ENCODE measurements around the gene C4A. TPM values are rescaled to one million over a fixed set of nuclear protein-coding genes. Genes with fewer than 3 reads are reported as not detected.
A peak's percentile ranks its signal among the peaks of the same experiment; 100 is the strongest.
"Not testable (repeated sequence)": the region's sequence is repeated elsewhere in the genome, so short reads cannot be mapped to it uniquely, and the experiment has no call there.

The C4A gene
- total RNA-seq, 1 donor from 2014 or later = 14.1 TPM

GRCh38 chr6:31971279-31971992, 10.4 kb upstream of the C4A start:
- no peaks in the 10 kb centered on the region for H3K9me3 Mint-ChIP-seq (ENCODE audit: low read depth)
- H3K4me1 Mint-ChIP-seq (ENCODE audit: low read depth) = peaks cover 12% of the 10 kb centered on the region
- no peaks in the 10 kb centered on the region for H3K27me3 Mint-ChIP-seq
- DNase-seq (ENCODE audit: low spot score, unreplicated experiment) = no peak
- H3K4me3 Mint-ChIP-seq (ENCODE audit: low read depth) = peak overlapping the region; percentile 95
- TF ChIP-seq CTCF (IDR thresholded peaks at IDR 0.05; ENCODE audit: unreplicated experiment) = no peak
- H3K36me3 Mint-ChIP-seq (ENCODE audit: insufficient read depth) = peaks cover 21% of the 10 kb centered on the region
- H3K27ac Mint-ChIP-seq = peak overlapping the region; percentile 100

DNA sequence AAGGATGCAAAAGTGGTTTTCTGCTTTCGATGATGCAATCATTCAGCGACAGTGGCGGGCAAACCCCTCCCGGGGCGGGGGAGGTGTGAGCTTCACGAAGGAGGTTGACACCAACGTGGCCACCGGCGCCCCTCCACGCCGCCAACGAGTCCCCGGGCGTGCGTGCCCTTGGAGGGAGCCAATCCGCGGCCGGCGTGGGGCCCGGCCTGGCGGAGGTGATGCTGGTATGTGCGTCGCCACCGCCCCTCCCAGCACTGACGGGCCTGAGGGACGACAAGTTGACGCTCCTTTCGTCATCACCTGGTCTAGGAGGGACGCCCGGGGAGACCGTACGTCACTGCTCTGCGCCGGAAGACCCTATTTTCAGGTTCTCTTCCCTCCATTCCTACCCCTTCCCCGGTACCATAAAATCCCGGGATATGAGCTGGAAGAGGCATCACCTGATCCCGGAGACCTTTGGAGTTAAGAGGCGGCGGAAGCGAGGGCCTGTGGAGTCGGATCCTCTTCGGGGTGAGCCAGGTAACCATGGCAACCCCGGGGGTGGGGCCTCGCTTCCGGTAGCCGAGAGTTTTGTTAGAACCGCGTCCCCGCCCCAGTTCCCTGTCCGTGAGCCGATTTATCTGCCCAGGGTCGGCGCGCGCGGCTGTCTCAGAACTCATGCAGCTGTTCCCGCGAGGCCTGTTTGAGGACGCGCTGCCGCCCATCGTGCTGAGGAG, 9.7 kb upstream of the C4A start, which contains the start of gene DXO:
Gene DXO (minus strand): TSS at position 146 of the 716 bp plus-strand sequence. CDS start 463 bp downstream, outside the sequence.
- Mint-ChIP-seq H3K27ac (peak within 1 kb of the TSS; percentile 100), H3K4me3 (ENCODE audit: low read depth) (peak within 1 kb of the TSS; percentile 95), H3K4me1 (ENCODE audit: low read depth) (peaks cover 12% of the 10 kb centered on the region), H3K27me3 (no peaks in the 10 kb centered on the region), H3K36me3 (ENCODE audit: insufficient read depth) (peaks cover 24% of the 10 kb centered on the region), H3K9me3 (ENCODE audit: low read depth) (no peaks in the 10 kb centered on the region)
- DNase-seq (ENCODE audit: low spot score, unreplicated experiment) = peak; percentile 85
- TF ChIP-seq CTCF (IDR thresholded peaks at IDR 0.05; ENCODE audit: unreplicated experiment) = no peak

DNA sequence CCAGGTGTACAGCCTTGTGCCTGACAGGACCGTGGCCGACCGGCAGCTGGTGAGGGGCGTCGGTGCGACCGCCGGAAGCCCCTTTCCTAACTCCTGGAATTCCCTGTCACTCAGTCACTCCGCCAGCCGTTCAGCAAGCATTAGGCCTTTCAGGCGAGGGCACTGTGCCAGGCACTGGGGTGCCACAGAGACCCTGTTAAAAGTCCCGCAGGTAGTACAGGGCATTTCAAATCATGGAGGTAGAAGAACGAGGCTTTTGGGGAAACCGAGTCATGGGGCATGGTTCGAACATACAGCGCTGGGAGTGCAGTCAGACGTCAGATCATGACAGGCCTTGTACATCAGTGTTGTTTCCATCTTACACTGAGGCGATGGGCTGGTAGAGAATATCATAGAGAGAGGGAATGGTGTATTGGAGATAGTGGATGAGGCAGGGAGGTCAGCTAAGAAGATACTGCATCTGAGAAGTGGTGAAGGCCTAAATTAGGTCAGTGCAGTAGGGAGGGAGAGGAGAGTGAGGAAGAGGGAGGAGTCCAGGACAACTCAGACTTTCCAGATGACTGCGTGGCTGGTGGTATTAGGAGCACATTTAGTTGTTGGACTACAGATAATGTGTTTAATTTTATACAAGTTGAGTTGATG, 9.0 kb upstream of the C4A start:
- no peak for DNase-seq (ENCODE audit: low spot score, unreplicated experiment)
- Mint-ChIP-seq H3K36me3 (ENCODE audit: insufficient read depth) (peaks cover 22% of the 10 kb centered on the region), H3K4me1 (ENCODE audit: low read depth) (peaks cover 12% of the 10 kb centered on the region), H3K4me3 (ENCODE audit: low read depth) (peak overlapping the region; percentile 95), H3K27me3 (no peaks in the 10 kb centered on the region), H3K27ac (peak overlapping the region; percentile 100), H3K9me3 (ENCODE audit: low read depth) (no peaks in the 10 kb centered on the region)
- no peak for TF ChIP-seq CTCF (IDR thresholded peaks at IDR 0.05; ENCODE audit: unreplicated experiment)

DNA sequence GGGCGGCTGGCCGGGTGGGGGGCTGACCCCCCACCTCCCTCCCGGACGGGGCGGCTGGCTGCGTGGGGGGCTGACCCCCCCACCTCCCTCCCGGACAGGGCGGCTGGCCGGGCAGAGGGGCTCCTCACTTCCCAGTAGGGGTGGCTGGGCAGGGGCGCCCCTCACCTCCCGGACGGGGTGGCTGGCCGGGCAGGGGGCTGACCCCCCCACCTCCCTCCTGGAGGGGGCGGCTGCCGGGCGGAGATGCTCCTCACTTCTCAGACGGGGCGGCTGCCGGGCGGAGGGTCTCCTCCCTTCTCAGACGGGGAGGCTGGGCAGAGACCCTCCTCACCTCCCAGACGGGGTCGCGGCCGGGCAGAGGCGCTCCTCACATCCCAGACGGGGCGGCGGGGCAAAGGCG, 5.8 kb upstream of the C4A start:
- H3K4me3 Mint-ChIP-seq (ENCODE audit: low read depth); H3K9me3 Mint-ChIP-seq (ENCODE audit: low read depth); H3K27me3 Mint-ChIP-seq; H3K27ac Mint-ChIP-seq; DNase-seq (ENCODE audit: low spot score, unreplicated experiment): not testable (repeated sequence)
- H3K36me3 Mint-ChIP-seq (ENCODE audit: insufficient read depth) = peaks cover 24% of the 10 kb centered on the region
- H3K4me1 Mint-ChIP-seq (ENCODE audit: low read depth) = peaks cover 12% of the 10 kb centered on the region

DNA sequence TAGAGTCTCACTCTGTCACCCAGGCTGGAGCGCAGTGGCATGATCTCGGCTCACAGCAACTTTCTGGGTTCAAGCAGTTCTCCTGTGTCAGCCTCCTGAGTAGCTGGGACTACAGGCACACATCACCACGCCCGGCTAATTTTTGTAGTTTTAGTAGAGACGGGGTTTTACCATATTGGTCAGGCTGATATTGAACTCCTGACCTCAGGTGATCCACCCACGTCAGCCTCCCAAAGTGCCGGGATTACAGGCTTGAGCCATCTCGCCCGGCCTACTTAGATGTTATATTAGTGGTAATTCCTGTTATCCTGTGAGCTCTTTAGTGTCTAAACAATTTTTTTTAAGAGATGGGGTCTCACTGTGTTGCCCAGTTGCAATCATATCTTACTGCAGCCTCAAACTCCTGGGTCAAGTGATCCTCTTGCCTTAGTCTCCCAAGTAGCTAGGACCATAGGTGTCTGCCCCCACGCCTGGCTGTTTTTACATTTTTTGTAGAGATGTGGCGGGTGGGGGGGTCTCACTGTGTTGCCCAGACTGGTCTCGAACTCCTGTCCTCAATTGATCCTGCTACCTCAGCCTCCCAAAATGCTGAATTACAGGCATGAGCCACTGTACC, 3.9 kb upstream of the C4A start:
- Mint-ChIP-seq H3K9me3 (ENCODE audit: low read depth) (no peaks in the 10 kb centered on the region), H3K27me3 (no peaks in the 10 kb centered on the region), H3K4me1 (ENCODE audit: low read depth) (peaks cover 5% of the 10 kb centered on the region), H3K36me3 (ENCODE audit: insufficient read depth) (peaks cover 21% of the 10 kb centered on the region), H3K27ac (no peak overlapping the region), H3K4me3 (ENCODE audit: low read depth) (no peak overlapping the region)
- TF ChIP-seq CTCF (IDR thresholded peaks at IDR 0.05; ENCODE audit: unreplicated experiment) = no peak
- no peak for DNase-seq (ENCODE audit: low spot score, unreplicated experiment)

Data from progenitor cell of endocrine pancreas (in vitro differentiated cells).